ENCODE data around the gene C17orf75.

GRCh38 chr17:32303781-32304288 lies 38.1 kb downstream of the C17orf75 start:
- TF ChIP-seq POLR2A (IDR thresholded peaks at IDR 0.05) = no peak
- no peak for TF ChIP-seq CTCF (IDR thresholded peaks at IDR 0.05)
- no peak for TF ChIP-seq POLR2AphosphoS5 (IDR thresholded peaks at IDR 0.05)

Data from prostate gland (tissue), 2 donors.